Activated CD4-positive, alpha-beta T cell treated with anti-CD3 and anti-CD28 coated beads for 48 hours (primary cell): ENCODE measurements around the gene ADCY9.
"Not testable (repeated sequence)": the region's sequence is repeated elsewhere in the genome, so short reads cannot be mapped to it uniquely, and the experiment has no call there.

Source experiments
- DNase-seq: peaks from one replicate; pipeline ENCODE4 v3.0.0-alpha.2; 2020

The ADCY9 gene

DNA sequence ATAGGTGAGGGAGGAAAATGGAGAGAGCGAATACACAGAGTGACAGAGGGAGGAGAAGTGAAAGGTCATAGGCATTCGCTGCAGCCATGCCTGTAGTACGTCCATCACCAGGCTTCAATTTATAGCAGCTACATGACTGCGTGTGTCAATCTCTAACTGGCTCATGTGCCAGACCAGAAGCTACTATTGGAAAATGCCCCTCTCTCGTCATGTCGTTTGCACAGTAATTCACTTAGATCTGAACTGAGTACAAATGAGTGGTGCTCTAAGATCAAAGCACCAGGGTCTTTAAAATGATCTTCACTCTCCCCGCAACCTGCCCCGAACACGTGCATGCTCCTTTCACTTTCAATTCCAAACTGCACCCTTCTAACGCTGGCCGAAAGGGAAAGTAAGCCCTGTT, 51.3 kb downstream of the ADCY9 start:
- DNase-seq: peak; percentile 28

DNA sequence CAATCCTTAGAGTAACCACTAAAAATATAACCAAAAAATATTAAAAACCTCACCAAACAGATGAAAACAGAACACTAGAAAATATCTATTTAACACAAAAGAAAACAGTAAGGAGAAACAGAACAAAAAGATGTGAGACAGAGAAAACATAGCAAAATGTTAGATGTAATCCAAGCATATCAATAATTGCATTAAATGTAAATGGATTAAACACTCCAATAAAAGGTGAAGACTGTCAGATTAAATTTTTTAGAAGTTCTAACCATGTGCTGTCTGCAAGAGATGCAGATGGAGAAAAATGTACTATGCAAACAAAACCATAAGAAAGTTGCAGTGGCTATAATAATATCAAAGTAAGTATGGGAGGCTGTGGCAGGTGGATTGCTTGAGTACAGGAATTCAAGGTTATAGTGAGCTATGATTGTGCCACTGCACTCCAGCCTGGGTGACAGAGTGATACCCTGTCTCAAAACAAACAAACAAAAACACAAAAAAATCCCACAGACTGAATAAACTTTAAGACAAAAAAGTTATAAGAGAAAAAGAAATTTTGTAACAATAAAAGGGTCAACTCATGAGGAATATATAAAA, 53.9 kb downstream of the ADCY9 start:
- no peak for DNase-seq

DNA sequence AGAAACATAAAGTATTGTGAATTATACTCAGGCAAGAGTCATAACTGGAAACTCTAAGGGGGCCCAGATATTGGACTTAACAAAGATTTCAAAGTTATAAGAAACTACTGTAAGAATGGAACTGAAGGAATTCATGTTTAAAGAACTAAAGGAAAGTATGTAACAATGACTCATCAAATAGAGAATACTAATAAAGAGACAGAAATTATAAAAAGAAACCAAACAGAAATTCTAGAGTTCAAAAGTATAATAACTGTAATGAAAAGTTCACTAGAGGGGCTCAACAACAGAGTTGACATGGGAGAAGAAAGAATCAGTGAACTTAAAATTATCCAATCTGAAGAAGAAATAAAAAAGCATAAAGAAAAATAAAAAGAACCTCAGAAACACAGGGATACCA, 55.4 kb downstream of the ADCY9 start:
- DNase-seq: no peak

DNA sequence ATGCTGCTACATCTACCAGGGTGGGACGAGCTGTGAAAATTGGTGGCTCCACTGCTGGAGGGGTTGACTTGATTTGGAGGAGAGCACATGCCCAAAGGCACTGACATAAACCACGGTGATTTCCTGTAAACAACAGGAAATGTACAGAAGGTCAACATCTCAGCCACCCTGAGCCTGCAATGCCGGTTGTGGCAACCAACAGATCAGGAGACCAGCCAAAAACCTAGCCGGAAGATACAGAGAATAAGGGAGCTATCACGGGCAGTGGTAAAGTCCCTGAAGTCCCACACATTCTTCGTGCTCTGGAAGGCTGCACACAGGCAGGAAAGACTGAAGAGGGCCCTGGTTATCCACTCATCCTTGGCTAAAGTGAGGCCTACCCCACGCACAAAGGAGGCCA, 56.2 kb downstream of the ADCY9 start:
- no peak for DNase-seq

DNA sequence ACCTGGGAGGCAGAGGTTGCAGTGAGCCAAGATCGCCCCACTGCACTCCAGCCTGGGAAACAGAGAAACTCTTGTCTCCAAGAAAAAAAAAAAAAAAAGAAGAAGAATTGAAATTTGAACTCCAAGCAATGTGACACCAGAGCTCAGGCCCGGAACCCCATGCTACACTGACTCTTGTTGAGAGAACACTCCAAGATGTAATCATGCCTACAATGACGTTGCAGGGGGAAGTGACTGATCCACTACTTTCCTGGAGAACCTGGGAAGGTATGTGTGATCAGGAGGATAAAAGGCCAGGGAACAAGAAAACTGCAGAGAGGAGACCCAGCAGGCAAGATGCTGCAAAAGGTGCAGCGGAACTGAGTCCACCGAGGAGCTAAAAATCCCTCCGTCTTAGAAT, 57.9 kb downstream of the ADCY9 start:
- DNase-seq: no peak

DNA sequence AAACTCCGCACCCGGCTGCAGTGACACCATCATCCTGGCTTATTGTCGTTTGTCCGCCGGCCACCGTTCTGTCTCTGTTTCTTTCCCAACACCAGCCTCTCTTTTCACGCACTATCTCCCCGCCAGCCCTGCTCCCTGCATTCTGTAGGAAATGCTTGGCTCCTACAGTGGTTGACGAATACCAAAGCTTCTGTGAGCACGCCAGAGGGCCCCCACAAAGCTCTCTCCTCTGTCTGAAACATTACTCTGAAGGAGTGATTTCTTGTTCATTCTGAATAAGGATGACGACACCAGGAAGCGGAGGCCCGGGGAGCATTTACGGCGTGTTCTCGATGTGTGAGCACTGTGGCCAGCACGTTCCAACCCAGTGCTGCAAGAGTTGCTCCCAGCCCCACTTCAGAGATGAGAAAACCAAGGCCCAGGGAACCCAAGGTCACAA, 58.8 kb downstream of the ADCY9 start:
- DNase-seq: no peak

DNA sequence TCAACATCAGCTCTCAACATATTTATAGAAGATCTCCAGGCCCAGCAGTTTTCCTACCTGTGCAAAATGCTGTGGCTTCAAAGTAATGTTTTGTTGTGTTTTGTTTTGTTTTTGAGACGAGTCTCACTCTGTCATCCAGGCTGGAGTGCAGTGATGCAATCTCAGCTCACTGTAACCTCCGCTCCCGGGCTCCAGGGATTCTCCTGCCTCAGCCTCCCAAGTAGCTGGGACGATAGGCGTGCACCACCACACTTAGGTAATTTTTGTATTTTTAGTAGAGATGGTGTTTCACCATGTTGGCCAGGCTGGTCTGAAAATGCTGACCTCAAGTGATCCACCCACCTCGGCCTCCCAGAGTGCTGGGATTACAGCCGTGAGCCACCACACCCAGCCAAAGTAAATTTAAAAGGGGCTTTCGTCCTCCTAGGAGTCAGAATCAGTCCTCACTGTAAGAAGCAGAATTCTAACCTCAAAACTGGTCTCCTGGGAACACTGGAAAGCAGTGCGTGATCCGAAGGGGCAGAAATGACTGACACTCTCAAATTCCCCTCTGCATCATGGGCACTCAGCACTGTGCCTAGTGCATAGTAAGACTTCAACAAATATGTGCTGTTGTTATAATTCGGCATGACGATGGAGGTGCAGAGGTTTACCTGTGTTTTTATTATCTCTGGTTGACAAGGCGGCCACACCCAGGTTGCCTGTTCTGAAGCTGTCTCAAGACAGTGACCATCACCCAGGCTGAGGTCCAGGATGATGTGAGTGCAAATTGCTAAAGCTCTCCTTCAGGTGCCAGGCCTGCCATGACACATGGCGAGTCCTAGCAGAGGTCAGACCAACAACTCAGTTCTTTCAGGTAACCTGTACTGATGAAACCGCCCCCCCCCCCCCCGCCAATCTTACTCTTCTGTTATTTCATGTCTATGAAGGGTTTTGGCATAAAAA, 59.8 kb downstream of the ADCY9 start:
- no peak for DNase-seq

DNA sequence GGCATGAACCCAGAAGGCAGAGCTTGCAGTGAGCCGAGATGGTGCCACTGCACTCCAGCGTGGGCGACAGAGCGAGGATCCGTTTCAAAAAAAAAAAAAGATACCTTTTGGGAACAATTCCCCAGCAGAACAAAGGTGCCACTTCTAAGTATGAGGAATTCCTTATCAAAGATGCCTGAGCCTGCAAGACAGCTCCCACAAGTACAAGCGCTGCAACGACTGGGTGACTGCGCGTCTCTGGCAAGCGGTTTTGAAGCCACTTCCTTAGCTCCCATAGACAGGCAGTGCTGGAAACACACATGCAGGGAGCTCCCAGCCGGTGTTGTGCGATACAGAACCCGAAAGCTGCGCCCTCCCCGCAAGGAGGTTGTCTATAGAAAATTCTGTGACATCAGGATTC, 60.5 kb downstream of the ADCY9 start:
- DNase-seq: no peak

DNA sequence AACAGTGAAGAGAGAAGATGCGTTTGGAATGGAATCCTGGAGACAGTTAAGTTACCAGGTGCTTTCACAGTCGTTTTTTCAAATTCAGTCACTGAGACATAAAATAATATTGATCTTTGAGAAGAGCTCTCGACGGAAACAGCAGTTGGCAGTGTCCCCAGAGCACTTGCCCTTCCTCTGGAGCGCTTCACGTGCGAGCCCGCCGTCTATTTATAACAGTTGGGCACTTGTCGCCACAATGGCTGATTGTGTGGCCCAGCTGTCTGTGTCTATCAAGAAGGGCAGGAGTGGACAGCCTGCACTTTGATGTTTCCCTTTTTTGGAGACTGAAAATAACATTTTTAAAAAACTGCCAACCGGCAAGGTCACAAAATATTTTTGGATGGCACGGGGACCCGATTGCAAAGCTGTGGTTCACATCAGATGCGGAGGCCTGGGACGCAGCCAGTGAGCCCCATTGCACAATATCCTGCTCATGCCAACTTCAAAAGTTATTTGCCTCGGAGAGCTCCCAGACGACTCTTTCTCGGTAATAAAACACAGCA, 62.9 kb downstream of the ADCY9 start:
- DNase-seq: no peak

DNA sequence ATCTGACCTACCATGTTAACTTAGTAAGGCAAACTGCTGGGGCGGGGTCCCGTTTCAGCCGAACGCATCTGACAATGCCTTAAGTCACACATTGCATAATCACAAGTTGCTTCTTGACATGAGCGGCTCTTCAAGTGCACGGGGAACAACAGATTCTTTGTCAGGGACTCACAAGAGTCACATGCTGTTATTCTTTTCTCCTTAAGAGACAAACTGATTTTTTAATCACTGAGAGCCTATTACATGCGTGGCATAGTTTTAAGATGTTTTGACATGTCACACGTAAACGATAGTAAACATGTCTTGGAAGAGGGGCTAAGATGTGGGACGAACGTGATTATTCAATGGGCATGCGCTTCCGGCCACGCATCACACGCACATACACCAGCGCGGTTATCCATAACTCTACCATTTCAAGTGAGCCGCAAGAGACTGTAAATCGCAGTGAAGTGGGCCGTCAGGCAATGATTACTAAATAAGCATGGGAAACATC, 63.4 kb downstream of the ADCY9 start:
- DNase-seq: no peak

DNA sequence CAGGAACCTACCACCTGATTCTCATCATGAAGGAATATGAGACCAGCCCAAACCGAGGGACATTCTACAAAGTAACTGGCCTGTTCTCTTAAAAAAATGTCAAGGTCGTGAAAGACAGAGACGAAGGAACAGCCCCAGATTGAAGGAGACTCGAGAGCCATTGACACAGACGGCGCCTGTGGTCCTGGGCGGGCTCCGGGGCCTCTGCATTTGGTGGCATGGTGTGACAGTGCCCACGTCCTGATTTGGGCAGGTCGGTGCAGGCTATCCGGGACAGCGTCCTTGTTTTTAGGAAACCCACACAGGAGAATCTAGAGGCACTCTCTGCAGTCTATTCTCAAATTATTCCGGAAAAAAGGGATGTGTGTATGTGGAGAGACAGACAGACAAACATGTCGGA, 64.1 kb downstream of the ADCY9 start:
- DNase-seq: no peak

DNA sequence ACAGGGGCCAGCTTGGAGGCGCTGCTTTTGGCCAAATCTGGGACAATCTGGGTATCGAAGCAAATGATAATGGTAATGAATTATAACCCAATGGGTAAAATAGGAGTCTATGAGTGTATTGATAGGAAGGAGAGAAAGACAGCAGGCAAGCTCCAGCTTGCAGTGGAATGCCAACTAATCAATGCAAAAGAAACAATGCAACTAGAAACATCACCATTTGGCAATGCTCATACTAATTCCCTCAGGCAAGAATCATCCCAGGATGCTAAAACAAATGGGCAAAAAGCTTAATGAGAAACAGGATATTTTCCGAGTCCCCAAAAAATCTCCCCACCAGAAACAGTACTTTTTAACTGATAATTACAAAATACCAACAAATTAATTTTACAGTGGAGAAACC, 64.7 kb downstream of the ADCY9 start:
- DNase-seq: no peak

DNA sequence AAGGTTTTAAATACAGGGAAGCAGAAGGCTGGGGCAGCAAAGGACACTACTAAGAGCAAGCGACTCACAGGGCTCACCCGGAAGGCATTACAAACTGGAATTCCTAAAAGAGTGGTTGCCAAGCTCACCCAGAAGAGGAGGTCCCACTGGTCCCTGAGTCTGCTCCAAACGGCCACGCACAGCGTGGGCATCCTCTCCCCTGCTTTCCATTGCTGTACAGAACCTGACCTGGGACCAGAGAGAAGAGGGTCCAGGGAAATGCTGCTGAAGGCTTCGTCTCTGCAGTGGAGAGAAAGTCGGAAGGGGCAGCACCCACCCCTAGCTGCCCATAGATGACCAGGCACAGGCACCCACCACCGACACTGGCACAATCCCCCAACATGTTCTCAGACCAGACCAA, 67.2 kb downstream of the ADCY9 start:
- no peak for DNase-seq

DNA sequence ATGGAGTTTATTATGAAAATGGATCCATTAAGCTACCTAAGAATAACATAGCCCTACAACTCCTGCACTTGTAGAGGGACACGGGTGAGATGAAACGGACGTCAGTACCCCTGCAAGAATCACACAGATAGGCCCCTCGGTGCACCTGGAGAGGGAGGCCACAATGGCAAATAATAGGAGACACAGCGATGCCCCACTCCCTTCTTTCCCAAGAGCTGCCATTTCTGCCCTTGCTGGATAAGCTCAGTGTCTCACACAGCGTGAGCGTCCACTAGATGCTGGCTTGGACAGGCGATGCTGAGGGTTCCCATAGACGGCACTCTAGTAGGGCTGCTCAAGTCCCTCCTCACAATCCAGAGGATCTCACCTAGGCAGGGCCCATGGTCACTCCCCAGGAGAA, 67.8 kb downstream of the ADCY9 start:
- no peak for DNase-seq

DNA sequence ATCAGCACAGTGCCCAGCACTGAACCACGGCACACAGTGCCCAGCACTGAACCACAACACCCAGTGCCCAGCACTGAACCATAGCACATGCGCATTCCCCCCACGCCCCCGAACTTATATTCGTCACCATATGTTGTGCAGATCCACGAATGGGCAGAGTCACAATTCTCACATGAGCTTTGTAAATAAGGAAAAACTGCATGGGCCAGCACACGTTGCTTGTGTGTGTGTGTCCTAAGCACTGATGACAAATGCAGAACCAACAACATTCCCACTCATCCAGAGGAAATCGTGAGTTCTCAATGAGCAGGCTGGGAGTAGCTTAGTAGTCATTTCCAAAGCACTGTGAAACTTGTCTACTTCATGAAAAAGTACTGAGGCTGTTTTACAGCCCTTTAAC, 70.0 kb downstream of the ADCY9 start:
- no peak for DNase-seq

DNA sequence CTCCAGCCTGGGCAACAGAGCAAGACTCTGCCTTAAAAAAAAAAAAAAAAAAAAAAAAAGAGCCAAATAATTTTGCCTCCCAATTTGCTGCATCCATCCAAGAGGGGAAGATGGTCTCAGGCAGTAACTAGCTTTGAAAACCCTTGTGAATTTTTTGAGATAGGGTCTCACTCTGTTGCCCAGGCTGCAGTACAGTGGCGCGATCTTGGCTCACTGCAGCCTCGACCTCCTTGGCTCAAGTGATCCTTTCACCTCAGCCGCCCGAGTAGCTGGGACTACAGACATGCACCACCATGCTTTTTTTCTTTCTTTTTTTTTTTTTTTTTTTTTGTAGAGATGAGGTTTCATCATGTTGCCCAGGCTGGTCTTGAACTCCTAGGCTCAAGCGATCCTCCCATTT, 70.7 kb downstream of the ADCY9 start:
- not testable (repeated sequence) for DNase-seq

DNA sequence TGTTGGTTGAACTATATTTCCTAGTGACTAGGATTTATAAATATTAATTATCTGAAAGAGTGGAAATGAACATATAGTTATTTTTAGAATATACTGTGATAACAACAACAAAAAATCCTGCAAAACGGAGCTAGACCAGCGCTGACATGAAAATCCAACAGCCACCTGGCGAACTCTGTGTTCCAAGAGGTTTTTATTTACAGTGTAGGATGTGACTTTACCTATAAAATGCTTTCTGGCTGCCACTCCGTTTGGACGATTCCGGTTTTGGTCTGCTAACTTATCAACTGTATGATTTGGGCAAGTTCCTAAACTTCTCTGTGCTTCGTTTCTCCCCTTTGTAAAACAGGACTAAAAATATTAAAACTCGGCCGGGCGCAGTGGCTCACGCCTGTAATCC, 73.7 kb downstream of the ADCY9 start:
- no peak for DNase-seq

DNA sequence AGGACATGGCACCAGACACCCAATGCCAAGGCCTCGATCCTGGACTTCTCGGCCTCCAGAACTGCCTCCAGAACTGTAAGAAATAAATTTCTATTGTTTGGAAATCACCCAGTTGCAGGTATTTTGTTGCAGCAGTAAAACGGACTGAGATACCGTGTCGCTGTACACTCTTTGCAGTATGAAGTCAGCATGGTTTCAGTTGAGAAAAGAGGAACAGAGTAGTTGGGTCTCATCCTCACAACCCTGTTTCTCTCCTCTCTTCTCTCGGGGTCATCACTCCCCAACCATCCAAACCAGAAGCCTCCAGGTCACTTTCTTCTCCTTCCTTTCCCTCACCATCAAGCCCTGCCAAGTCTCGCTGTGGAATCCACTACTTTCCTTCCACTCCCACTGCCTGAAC, 77.8 kb downstream of the ADCY9 start:
- no peak for DNase-seq

DNA sequence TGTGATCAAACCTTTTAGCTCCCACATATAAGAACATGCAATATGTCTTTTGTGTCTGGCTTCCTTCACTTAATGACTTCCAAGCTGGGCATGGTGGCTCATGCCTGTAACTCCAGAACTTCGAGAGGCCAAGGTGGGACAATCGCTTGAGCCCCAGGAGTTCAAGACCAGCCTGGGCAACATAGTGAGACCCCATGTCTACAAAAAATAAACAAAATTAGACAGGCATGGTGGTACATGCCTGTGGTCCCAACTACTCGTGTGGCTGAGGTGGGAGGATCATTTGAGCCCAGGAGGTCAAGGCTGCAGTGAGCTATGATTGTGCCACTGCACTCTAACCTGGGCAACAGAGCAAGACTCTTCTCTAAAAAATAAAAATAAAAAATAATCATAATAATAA, 79.3 kb downstream of the ADCY9 start:
- not testable (repeated sequence) for DNase-seq

DNA sequence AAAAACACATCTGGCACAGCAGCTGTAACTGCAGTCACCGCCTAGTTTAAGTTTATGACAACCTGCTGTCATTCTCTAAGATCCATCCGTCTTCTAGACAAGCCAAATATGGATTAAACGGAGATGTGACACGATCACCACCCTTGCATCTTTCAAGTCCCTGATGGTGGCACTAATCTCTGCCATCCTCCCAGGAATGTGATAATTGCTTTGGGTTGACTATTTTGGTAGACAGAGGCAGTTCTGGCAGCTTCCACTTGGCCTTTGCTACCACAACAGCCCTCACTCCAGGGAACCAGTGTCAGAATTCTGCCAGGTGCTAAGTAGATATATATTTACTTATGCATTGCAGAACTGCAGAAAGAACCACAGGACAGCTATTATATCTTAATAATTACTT, 81.3 kb downstream of the ADCY9 start:
- no peak for DNase-seq

DNA sequence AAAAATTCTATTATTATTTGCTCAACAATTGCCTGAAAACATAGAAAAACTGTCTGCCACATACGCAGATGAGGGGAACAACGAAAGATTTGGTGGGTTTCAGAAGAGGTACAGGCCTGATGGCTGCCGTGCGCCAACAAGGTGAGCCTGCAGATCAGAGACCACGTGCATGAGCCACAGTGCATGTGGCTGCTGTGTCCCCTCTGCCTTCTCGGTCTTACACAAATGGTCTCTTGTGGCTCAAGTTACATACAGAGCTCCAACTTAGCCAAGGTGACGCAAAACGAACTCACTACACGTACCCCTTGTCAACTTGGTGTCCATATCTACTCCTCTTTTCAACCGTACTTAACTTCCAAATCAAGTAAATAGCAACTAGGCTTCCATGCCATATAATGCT, 82.3 kb downstream of the ADCY9 start:
- no peak for DNase-seq

DNA sequence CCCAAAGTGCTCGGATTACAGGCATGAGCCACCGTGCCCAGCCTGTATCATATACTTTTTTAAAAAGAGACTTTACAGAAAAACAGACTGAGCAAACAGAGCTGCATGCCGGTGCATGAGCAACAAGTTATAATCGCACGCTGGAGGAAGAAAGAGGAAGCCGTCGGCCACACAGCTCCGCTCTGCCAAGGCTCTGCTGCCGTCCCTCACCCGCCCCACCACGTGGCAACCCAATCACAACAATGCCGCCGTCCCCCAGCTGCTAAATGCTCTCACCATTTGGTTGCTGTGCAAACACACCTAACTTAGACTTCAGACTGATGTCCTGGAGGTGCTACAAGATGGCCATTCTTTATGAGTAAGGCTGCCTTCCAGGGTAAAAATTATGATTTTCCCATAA, 83.5 kb downstream of the ADCY9 start:
- DNase-seq: peak; percentile 10

DNA sequence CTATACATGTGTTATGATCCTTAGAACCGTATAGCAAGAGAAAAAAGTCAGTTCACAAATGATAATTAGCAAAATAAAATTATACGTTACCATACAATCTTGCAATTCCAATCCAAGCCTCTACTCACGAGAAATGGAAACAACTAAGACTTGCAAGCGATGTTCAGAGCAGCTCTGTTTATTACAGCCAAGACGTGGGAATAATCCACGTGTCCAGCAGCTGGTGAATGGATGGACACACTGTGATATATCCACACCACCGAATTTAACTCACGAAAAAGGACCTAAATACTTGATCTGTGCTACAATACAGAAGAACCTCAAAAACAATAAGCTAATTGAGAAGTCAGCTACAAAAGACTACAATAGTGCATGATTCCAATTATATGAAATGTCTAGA, 88.1 kb downstream of the ADCY9 start:
- DNase-seq: no peak

DNA sequence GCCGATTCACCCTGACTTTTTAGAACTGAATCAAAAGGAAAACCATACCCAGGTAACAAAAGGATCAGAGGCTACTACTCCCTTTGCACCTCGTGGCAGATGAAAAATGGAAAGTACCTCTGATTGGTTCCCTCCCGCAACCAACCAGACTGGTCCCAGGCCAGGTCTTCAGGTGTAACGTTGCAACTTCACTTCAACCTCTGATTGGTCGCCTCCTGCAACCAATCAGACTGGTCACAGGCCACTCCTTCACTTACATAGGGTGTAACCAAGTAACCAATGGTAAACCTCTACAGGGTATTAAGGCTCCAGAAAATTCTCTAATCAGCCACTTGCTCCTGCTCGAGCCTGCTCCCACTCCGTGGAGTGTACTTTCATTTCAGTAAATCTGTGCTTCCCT, 89.4 kb downstream of the ADCY9 start:
- no peak for DNase-seq
